ENCODE measurements around the gene GALNTL6. TPM values are rescaled to one million over a fixed set of nuclear protein-coding genes. Genes with fewer than 3 reads are reported as not detected.

GALNTL6 gene
- total RNA-seq, 1 experiment from 2014 or later, result not detected

- no peak overlapping the region for H3K27ac Mint-ChIP-seq (ENCODE audit: low read depth, unreplicated experiment)
- CTCF ChIA-PET, result no interaction called here
- no peaks in the 10 kb centered on the region for H3K36me3 Mint-ChIP-seq (ENCODE audit: insufficient read depth, unreplicated experiment)
- DNase-seq (ENCODE audit: unreplicated experiment), result no peak
- no peak overlapping the region for H3K4me3 Mint-ChIP-seq (ENCODE audit: unreplicated experiment)
- POLR2A ChIA-PET, result interaction anchor here (0.8 to 1.0 kb wide), 2 partner anchors 13 to 123 kb away, joined by 3 read pairs; partner anchors contain the start of gene GALNT7
- no peaks in the 10 kb centered on the region for H3K4me1 Mint-ChIP-seq (ENCODE audit: insufficient read depth, unreplicated experiment)
- no peaks in the 10 kb centered on the region for H3K27me3 Mint-ChIP-seq (ENCODE audit: insufficient read depth, unreplicated experiment)
- BruUV-seq (replicated peaks), result no TSS peak
- TF ChIP-seq CTCF (IDR thresholded peaks at IDR 0.05; ENCODE audit: unreplicated experiment), result no peak
- intact Hi-C loops (cut with micrococcal nuclease), result no loop called here
- no peaks in the 10 kb centered on the region for H3K9me3 Mint-ChIP-seq (ENCODE audit: unreplicated experiment)
Observed at GRCh38 chr4:173045571-173045970, 1232.4 kb downstream of the GALNTL6 start.

- Mint-ChIP-seq H3K27ac (ENCODE audit: low read depth, unreplicated experiment) (no peak overlapping the region), H3K27me3 (ENCODE audit: insufficient read depth, unreplicated experiment) (no peaks in the 10 kb centered on the region), H3K4me1 (ENCODE audit: insufficient read depth, unreplicated experiment) (no peaks in the 10 kb centered on the region), H3K4me3 (ENCODE audit: unreplicated experiment) (no peak overlapping the region), H3K9me3 (ENCODE audit: unreplicated experiment) (no peaks in the 10 kb centered on the region), H3K36me3 (ENCODE audit: insufficient read depth, unreplicated experiment) (no peaks in the 10 kb centered on the region)
- DNase-seq (ENCODE audit: unreplicated experiment), result no peak
- TF ChIP-seq CTCF (IDR thresholded peaks at IDR 0.05; ENCODE audit: unreplicated experiment), result no peak
- ChIA-PET POLR2A (interaction anchor here (0.6 to 1.0 kb wide), 2 partner anchors 8 to 12 kb away, joined by 3 read pairs; no protein-coding TSS in a partner anchor), CTCF (no interaction called here)
- intact Hi-C loops (cut with micrococcal nuclease), result no loop called here
- no TSS peak for BruUV-seq (replicated peaks)
Observed at GRCh38 chr4:173046144-173046543, 1232.9 kb downstream of the GALNTL6 start.

GRCh38 chr4:173046818-173047217, 1233.6 kb downstream of the GALNTL6 start:
- no peak for DNase-seq (ENCODE audit: unreplicated experiment)
- intact Hi-C loops (cut with micrococcal nuclease), result no loop called here
- Mint-ChIP-seq H3K27ac (ENCODE audit: low read depth, unreplicated experiment) (no peak overlapping the region), H3K4me1 (ENCODE audit: insufficient read depth, unreplicated experiment) (no peaks in the 10 kb centered on the region), H3K9me3 (ENCODE audit: unreplicated experiment) (no peaks in the 10 kb centered on the region), H3K27me3 (ENCODE audit: insufficient read depth, unreplicated experiment) (no peaks in the 10 kb centered on the region), H3K36me3 (ENCODE audit: insufficient read depth, unreplicated experiment) (no peaks in the 10 kb centered on the region), H3K4me3 (ENCODE audit: unreplicated experiment) (no peak overlapping the region)
- TF ChIP-seq CTCF (IDR thresholded peaks at IDR 0.05; ENCODE audit: unreplicated experiment), result no peak
- ChIA-PET POLR2A (interaction anchor here (0.6 to 1.1 kb wide), 2 partner anchors 9 to 288 kb away, joined by 3 read pairs; no protein-coding TSS in a partner anchor), CTCF (interaction anchor here (0.6 to 1.0 kb wide), 2 partner anchors 22 to 237 kb away, joined by 3 read pairs; no protein-coding TSS in a partner anchor)
- BruUV-seq (replicated peaks), result no TSS peak

DNA sequence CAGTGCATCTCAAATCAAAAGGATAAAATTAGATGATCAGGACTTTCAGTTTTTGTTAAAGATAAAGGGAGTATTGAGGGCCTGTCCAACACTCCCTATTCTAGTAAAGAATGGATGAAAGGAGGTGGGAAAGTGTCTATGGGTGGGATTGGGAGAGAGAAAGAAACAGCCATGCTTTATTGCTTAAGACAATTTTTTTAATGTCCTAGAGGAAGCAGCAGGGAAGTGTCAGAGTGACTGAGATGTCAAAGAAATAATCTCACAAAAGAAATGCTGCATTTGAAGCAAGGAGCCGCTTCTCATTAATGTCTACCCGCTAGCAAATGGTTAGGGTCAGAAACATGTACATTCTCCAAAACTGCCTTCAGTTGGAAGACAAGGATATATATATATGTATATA, 1238.0 kb downstream of the GALNTL6 start:
- Mint-ChIP-seq H3K4me1 (ENCODE audit: insufficient read depth, unreplicated experiment) (no peaks in the 10 kb centered on the region), H3K36me3 (ENCODE audit: insufficient read depth, unreplicated experiment) (no peaks in the 10 kb centered on the region), H3K27me3 (ENCODE audit: insufficient read depth, unreplicated experiment) (no peaks in the 10 kb centered on the region), H3K4me3 (ENCODE audit: unreplicated experiment) (no peak overlapping the region), H3K9me3 (ENCODE audit: unreplicated experiment) (no peaks in the 10 kb centered on the region), H3K27ac (ENCODE audit: low read depth, unreplicated experiment) (no peak overlapping the region)
- no TSS peak for BruUV-seq (replicated peaks)
- CTCF ChIA-PET, result no interaction called here
- intact Hi-C loops (cut with micrococcal nuclease), result no loop called here
- no peak for TF ChIP-seq CTCF (IDR thresholded peaks at IDR 0.05; ENCODE audit: unreplicated experiment)
- POLR2A ChIA-PET, result interaction anchor here (0.6 kb wide), 1 partner anchor 12 kb away, joined by 3 read pairs; no protein-coding TSS in a partner anchor
- no peak for DNase-seq (ENCODE audit: unreplicated experiment)
